Keratinocyte (primary cell): ENCODE measurements around the gene HMGN4. TPM values are rescaled to one million over a fixed set of nuclear protein-coding genes. Genes with fewer than 3 reads are reported as not detected.

Experiments used
- DNase-seq: peaks from one replicate; pipeline ENCODE4 v3.0.0-alpha.2; 2011; ENCODE audit warnings: low read depth, missing footprints, low spot score
- FAIRE-seq: peaks from 2 replicates; lab custom pipeline; 2011; peaks lifted over from hg19 to GRCh38; lab: Jason Lieb, UNC
- H2AFZ ChIP-seq: 2 replicates; pipeline ENCODE4 v1.6.0; 2012; ENCODE audit warnings: low read length, control low read depth, inconsistent platforms; ENCODE audit not compliant: control insufficient read depth
- H3K27ac ChIP-seq: 2 replicates; pipeline ENCODE4 v1.5.1; 2011; ENCODE audit warnings: low read length; ENCODE audit not compliant: control insufficient read depth, insufficient read depth
- H3K27me3 ChIP-seq: 3 replicates; pipeline ENCODE4 v1.6.0; 2011; ENCODE audit warnings: low read length; ENCODE audit not compliant: control insufficient read depth, insufficient read depth; ENCODE audit errors: extremely low read depth
- H3K36me3 ChIP-seq, 2 experiments: 2 replicates in 1 of 2; 3 replicates in 1 of 2; pipeline ENCODE4 v1.5.1; 2011; ENCODE audit warnings: low read length in 2 of 2, mild to moderate bottlenecking in 1 of 2; ENCODE audit not compliant: control insufficient read depth in 2 of 2, insufficient read depth in 2 of 2; ENCODE audit errors: extremely low read depth in 1 of 2
- H3K4me1 ChIP-seq: 3 replicates; pipeline ENCODE4 v1.5.1; 2011; ENCODE audit warnings: low read length; ENCODE audit not compliant: control insufficient read depth, insufficient read depth; ENCODE audit errors: extremely low read depth
- H3K4me2 ChIP-seq: 3 replicates; pipeline ENCODE4 v1.6.0; 2011; ENCODE audit warnings: low read depth, low read length; ENCODE audit not compliant: control insufficient read depth, insufficient read depth; ENCODE audit errors: extremely low read depth
- H3K4me3 ChIP-seq, 3 experiments: fragments of 200-600 bp in 1 of 3; sonication (generic) in 1 of 3; 2 replicates in 2 of 3; 3 replicates in 1 of 3; pipeline ENCODE4 v1.5.1; 2011 to 2016; ENCODE audit warnings: low read length in 3 of 3, mild to moderate bottlenecking in 3 of 3, control low read depth in 2 of 3, inconsistent platforms in 1 of 3, low read depth in 1 of 3, mixed read lengths in 1 of 3, mixed run types in 1 of 3, moderate library complexity in 1 of 3; ENCODE audit not compliant: control insufficient read depth in 2 of 3, insufficient read depth in 2 of 3; ENCODE audit errors: extremely low read depth in 1 of 3
- H3K79me2 ChIP-seq: 2 replicates; pipeline ENCODE4 v1.6.0; 2012; ENCODE audit warnings: low read length; ENCODE audit not compliant: control insufficient read depth, insufficient read depth
- H3K9ac ChIP-seq: 3 replicates; pipeline ENCODE4 v1.6.0; 2011; ENCODE audit warnings: low read length; ENCODE audit not compliant: control insufficient read depth, insufficient read depth; ENCODE audit errors: extremely low read depth
- H3K9me1 ChIP-seq: 3 replicates; pipeline ENCODE4 v1.6.0; 2011; ENCODE audit warnings: low read length; ENCODE audit not compliant: control insufficient read depth, insufficient read depth; ENCODE audit errors: extremely low read depth
- H3K9me3 ChIP-seq: 2 replicates; pipeline ENCODE4 v1.5.1; 2012; ENCODE audit warnings: low read depth, low read length; ENCODE audit not compliant: control insufficient read depth
- H4K20me1 ChIP-seq: 3 replicates; pipeline ENCODE4 v1.6.0; 2011; ENCODE audit warnings: low read length; ENCODE audit not compliant: control insufficient read depth, insufficient read depth; ENCODE audit errors: extremely low read depth
- CTCF ChIP-seq, 3 experiments: IDR thresholded peaks in 1 of 3; conservative IDR thresholded peaks in 1 of 3; optimal IDR thresholded peaks in 1 of 3; 2 replicates in 2 of 3; 3 replicates in 1 of 3; pipeline versions ENCODE3 to v1.5.1; 2011; ENCODE audit warnings: low read length in 3 of 3, mild to moderate bottlenecking in 3 of 3, moderate library complexity in 2 of 3, control low read depth in 1 of 3, inconsistent platforms in 1 of 3; ENCODE audit not compliant: insufficient read depth in 2 of 3; ENCODE audit errors: extremely low read depth in 1 of 3
- EZH2 ChIP-seq: IDR thresholded peaks from one replicate; pipeline ENCODE4 v1.6.1; 2012; ENCODE audit warnings: inconsistent platforms, mild to moderate bottlenecking, low read length, moderate library complexity
- dilution Hi-C: fragments of 300-500 bp; cut with MboI; formaldehyde crosslinking; loops from one replicate; pipeline ENCODE4 v1.7.0; 2020; ENCODE audit warnings: low sequenced_read_pairs; ENCODE audit not compliant: extremely low pct_ligation_motif_present
- polyA plus RNA-seq, 5 experiments: library from polyadenylated mRNA; depleted of rRNA in 3 of 5; stranded (reverse) in 3 of 5; stranded (forward) in 1 of 5; unstranded in 1 of 5; fragments of >200 nt; gene quantifications; 1 replicate in 1 of 5; 2 replicates in 3 of 5; 3 replicates in 1 of 5; pipeline versions ENCODE4 v1.2.1 to v1.2.3, GENCODE V29; 2011 to 2012; ENCODE audit warnings: missing spikeins in 2 of 5, low read depth in 1 of 5, low replicate concordance in 1 of 5

Gene HMGN4
- polyA plus RNA-seq, 1 donor (not counting 4 experiments of a cell fraction or from before 2014, with no cell fraction given): 62.6 TPM

GRCh38 chr6:26526928-26527327, 11.2 kb upstream of the HMGN4 start:
- no peaks in the 10 kb centered on the region for H3K27me3 ChIP-seq
- H3K27ac ChIP-seq: no peak overlapping the region
- no peaks in the 10 kb centered on the region for H3K9me3 ChIP-seq
- DNase-seq (no peak), FAIRE-seq (no peak)
- H3K79me2 ChIP-seq: no peaks in the 10 kb centered on the region
- no peak overlapping the region for H3K9ac ChIP-seq
- H2AFZ ChIP-seq: no peak overlapping the region
- TF ChIP-seq EZH2 (no peak), CTCF (optimal IDR thresholded peaks at IDR 0.05 in 1 of 3, IDR thresholded peaks at IDR 0.05 in 1 of 3, conservative IDR thresholded peaks at IDR 0.05 in 1 of 3; ENCODE audit: extremely low read depth in 1 of 3, insufficient read depth in 2 of 3, low read length in 3 of 3) (no peak)
- H3K4me1 ChIP-seq: peaks cover 9% of the 10 kb centered on the region
- no peaks in the 10 kb centered on the region for H4K20me1 ChIP-seq
- no peak overlapping the region for H3K4me3 ChIP-seq
- no peaks in the 10 kb centered on the region for H3K36me3 ChIP-seq
- no peaks in the 10 kb centered on the region for H3K9me1 ChIP-seq
- dilution Hi-C loops: loop anchor here (25.0 kb wide), 1 partner anchor 190 kb away; no protein-coding TSS in a partner anchor
- no peak overlapping the region for H3K4me2 ChIP-seq

GRCh38 chr6:26530203-26530602, 8.0 kb upstream of the HMGN4 start:
- H3K4me2 ChIP-seq: no peak overlapping the region
- no peak for FAIRE-seq
- H3K9ac ChIP-seq: no peak overlapping the region
- dilution Hi-C loops: loop anchor here (25.0 kb wide), 1 partner anchor 193 kb away; no protein-coding TSS in a partner anchor
- H3K9me3 ChIP-seq: no peaks in the 10 kb centered on the region
- TF ChIP-seq EZH2: no peak
- no peak for TF ChIP-seq CTCF (optimal IDR thresholded peaks at IDR 0.05 in 1 of 3, IDR thresholded peaks at IDR 0.05 in 1 of 3, conservative IDR thresholded peaks at IDR 0.05 in 1 of 3; ENCODE audit: extremely low read depth in 1 of 3, insufficient read depth in 2 of 3, low read length in 3 of 3)
- H3K9me1 ChIP-seq: no peaks in the 10 kb centered on the region
- H3K36me3 ChIP-seq: no peaks in the 10 kb centered on the region
- DNase-seq: no peak
- no peak overlapping the region for H3K27ac ChIP-seq
- H3K4me1 ChIP-seq: peaks cover 3% of the 10 kb centered on the region
- H4K20me1 ChIP-seq: no peaks in the 10 kb centered on the region
- no peak overlapping the region for H2AFZ ChIP-seq
- no peak overlapping the region for H3K4me3 ChIP-seq
- H3K79me2 ChIP-seq: no peaks in the 10 kb centered on the region
- H3K27me3 ChIP-seq: no peaks in the 10 kb centered on the region
